ENCODE results near the gene TTLL10. TPM values are rescaled to one million over a fixed set of nuclear protein-coding genes. Genes with fewer than 3 reads are reported as not detected.

The TTLL10 gene
- polyA plus RNA-seq, 1 of the 3 experiments (the other 2 are of a cell fraction) = not detected

DNA sequence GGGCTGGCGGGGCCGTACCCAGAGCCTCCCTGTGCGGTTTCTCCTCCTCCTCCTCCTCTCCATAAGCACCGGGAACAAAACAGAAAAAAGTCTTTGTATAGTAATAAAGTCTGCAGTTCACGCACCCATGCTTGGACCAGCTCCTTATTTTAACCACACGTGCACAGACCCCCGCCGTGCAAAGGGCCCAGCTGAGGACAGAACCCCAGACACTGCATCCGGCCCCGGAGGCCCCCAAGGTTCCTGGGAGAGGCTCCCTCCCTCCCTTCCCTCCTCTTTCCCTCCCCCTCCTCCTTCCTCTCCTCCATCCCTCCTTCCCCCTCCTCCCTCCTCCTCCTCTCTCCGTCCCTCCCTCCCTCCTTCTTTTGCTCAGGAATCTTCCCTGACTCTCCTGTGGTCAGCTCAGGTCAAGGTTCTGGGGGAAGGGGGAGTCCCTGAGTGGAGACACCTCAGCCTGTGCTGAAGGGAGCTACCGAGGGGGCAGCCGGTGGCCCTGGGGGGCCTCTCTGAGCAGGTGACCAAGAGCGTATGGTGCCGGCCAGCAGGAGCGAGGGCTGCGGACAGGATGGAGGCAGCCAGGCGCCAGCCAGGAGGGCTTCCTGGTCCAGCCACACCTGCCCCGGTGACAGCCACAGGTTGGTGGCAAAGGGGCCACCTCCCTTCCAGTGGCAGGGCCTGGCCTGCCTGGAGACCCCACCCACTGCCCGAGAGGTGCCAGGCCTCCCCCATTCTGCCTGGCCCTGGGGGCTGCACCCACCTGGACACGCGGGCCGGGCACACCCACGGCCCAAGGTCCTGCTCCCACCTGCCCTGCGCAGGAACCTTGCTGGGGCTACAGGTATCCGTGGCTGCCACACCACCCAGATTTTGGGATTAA, 3.2 kb upstream of the TTLL10 start:
- no peaks in the 10 kb centered on the region for H3K36me3 ChIP-seq (replicated peaks in 1 of 2; ENCODE audit: control insufficient read depth in 1 of 2, insufficient read depth in 2 of 2, low read length in 1 of 2)
- no peaks in the 10 kb centered on the region for H3K9me3 ChIP-seq
- WGBS (ENCODE audit: low lambda C conversion rate) = 62% methylated on average over 8 of the region's 26 CpGs
- H3K27ac ChIP-seq (ENCODE audit: low read depth in 2 of 2, low read length in 1 of 2) = no peak overlapping the region
- TF ChIP-seq FOXJ3 (CRISPR knock-in tag; IDR thresholded peaks at IDR 0.05) (no peak), TAF1 (IDR thresholded peaks at IDR 0.05; ENCODE audit: borderline replicate concordance, low read depth, low read length) (no peak), NFIC (IDR thresholded peaks at IDR 0.05; ENCODE audit: borderline replicate concordance) (no peak)
- H3K4me3 ChIP-seq (ENCODE audit: low read depth in 2 of 2, low read length in 1 of 2) = no peak overlapping the region
- H3K4me2 ChIP-seq = no peak overlapping the region
- no peaks in the 10 kb centered on the region for H3K27me3 ChIP-seq (ENCODE audit: insufficient read depth)
- H3K9ac ChIP-seq = no peak overlapping the region
- no peaks in the 10 kb centered on the region for H3K79me2 ChIP-seq (ENCODE audit: insufficient read depth)
- DNase-seq = no peak
- no peaks in the 10 kb centered on the region for H3K9me2 ChIP-seq
- no peaks in the 10 kb centered on the region for H3F3A ChIP-seq (replicated peaks; ENCODE audit: insufficient read depth)
- H4K20me1 ChIP-seq (ENCODE audit: insufficient read depth) = no peaks in the 10 kb centered on the region
- H3K4me1 ChIP-seq (ENCODE audit: control insufficient read depth in 1 of 2, insufficient read depth in 2 of 2, low read depth in 1 of 2, low read length in 1 of 2) = no peaks in the 10 kb centered on the region
- POLR2A ChIA-PET = no interaction called here
- CTCF ChIA-PET = interaction anchor here (0.8 kb wide), 1 partner anchor 11 kb away, joined by 3 read pairs; no protein-coding TSS in a partner anchor
- no peak overlapping the region for H2AFZ ChIP-seq (ENCODE audit: low read depth)

- Histone ChIP-seq H3K9me2 (no peaks in the 10 kb centered on the region), H3K4me1 (ENCODE audit: control insufficient read depth in 1 of 2, insufficient read depth in 2 of 2, low read depth in 1 of 2, low read length in 1 of 2) (no peaks in the 10 kb centered on the region), H3K27ac (ENCODE audit: low read depth in 2 of 2, low read length in 1 of 2) (no peak overlapping the region), H3K36me3 (replicated peaks in 1 of 2; ENCODE audit: control insufficient read depth in 1 of 2, insufficient read depth in 2 of 2, low read length in 1 of 2) (no peaks in the 10 kb centered on the region), H3K79me2 (ENCODE audit: insufficient read depth) (no peaks in the 10 kb centered on the region), H3K4me2 (no peak overlapping the region), H2AFZ (ENCODE audit: low read depth) (no peak overlapping the region), H3F3A (replicated peaks; ENCODE audit: insufficient read depth) (no peaks in the 10 kb centered on the region), H3K9ac (no peak overlapping the region), H3K9me3 (no peaks in the 10 kb centered on the region), H3K4me3 (ENCODE audit: low read depth in 2 of 2, low read length in 1 of 2) (no peak overlapping the region), H4K20me1 (ENCODE audit: insufficient read depth) (no peaks in the 10 kb centered on the region), H3K27me3 (ENCODE audit: insufficient read depth) (no peaks in the 10 kb centered on the region)
- CTCF ChIA-PET = no interaction called here
- no peak for TF ChIP-seq REST (IDR thresholded peaks at IDR 0.05; ENCODE audit: low read depth, low read length)
- POLR2A ChIA-PET = no interaction called here
- 52% methylated on average over 9 of the region's 12 CpGs for WGBS (ENCODE audit: low lambda C conversion rate)
- DNase-seq = no peak
Measured at GRCh38 chr1:1171161-1171545, 2.5 kb upstream of the TTLL10 start.

Measured in SK-N-SH (cell line).